Colonic mucosa (tissue), 4 donors: Measurements from ENCODE around the gene RBP3. TPM values are rescaled to one million over a fixed set of nuclear protein-coding genes. Genes with fewer than 3 reads are reported as not detected.

Experiments
- DNase-seq: peaks from one replicate; pipeline ENCODE4 v3.0.0-alpha.2; 2020
- H3K27ac ChIP-seq: fragments of 200-600 bp; one replicate; pipeline ENCODE4 v1.8.0; 2021
- H3K27me3 ChIP-seq: fragments of 200-600 bp; one replicate; pipeline ENCODE4 v1.8.0; 2021
- H3K36me3 ChIP-seq: fragments of 200-600 bp; one replicate; pipeline ENCODE4 v1.8.0; 2021
- H3K4me1 ChIP-seq: fragments of 200-600 bp; one replicate; pipeline ENCODE4 v1.8.0; 2021; ENCODE audit warnings: mild to moderate bottlenecking
- H3K4me3 ChIP-seq: fragments of 200-600 bp; one replicate; pipeline ENCODE4 v1.8.0; 2021
- H3K9ac ChIP-seq, 2 donors: one replicate each; pipeline ENCODE4 v1.7.0; 2013; ENCODE audit warnings: control low read depth in 2 of 2, low read depth in 2 of 2, low read length in 2 of 2
- H3K9me3 ChIP-seq: fragments of 200-600 bp; one replicate; pipeline ENCODE4 v1.8.0; 2021
- intact Hi-C: fragments of 100-400 bp; cut with DNase I; formaldehyde crosslinking; loops from one replicate; pipeline ENCODE4 v1.14.1; 2022
- total RNA-seq, 2 donors: library from RNA; stranded (reverse); fragmentation: NEBNext Ultra II Directional in 1 of 2; extraction: Animal tissue kit (Norgen Biotek cat#: 25700) in 1 of 2; gene quantifications; one replicate each; pipeline ENCODE4 v1.2.1, GENCODE V29; 2021
- TF ChIP-seq, protein P1 (sequence below): fragments of 200-600 bp; IDR thresholded peaks from one replicate; pipeline ENCODE4 v1.8.0; 2022; ENCODE audit warnings: antibody characterized with exemption, mild to moderate bottlenecking
- donor health status: healthy.
- donor health status: DM: no; HTN: no; CAD: no.
- donor health status: DM: no; HTN: no; CAD: no.

Gene RBP3
- total RNA-seq, 2 donors from 2014 or later: not detected

DNA sequence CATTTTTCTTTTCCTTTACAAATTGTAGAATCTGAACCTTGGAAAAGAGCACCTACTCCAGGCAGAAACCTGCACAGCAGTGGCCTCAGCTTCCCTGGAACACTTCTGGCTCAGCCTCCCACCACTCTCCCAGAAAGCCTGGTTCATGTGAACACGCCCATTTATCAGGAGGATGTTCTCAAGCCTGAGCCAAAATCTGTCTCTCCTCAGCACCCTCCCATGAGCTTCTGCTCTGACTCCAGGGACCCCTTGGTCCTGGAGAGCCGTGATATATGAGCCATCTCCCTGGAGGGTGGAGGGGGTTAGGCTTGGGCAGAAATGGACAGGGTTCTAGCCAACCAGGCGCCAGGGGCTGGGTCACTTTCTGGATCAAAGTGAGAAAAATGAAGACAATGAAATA is 15.8 kb upstream of the RBP3 start:
- Histone ChIP-seq H3K4me1 (peaks cover 6% of the 10 kb centered on the region), H3K27ac (no peak overlapping the region), H3K9ac (no peak overlapping the region), H3K4me3 (no peak overlapping the region), H3K36me3 (no peaks in the 10 kb centered on the region), H3K27me3 (no peaks in the 10 kb centered on the region), H3K9me3 (no peaks in the 10 kb centered on the region)
- TF ChIP-seq, protein P1, sequence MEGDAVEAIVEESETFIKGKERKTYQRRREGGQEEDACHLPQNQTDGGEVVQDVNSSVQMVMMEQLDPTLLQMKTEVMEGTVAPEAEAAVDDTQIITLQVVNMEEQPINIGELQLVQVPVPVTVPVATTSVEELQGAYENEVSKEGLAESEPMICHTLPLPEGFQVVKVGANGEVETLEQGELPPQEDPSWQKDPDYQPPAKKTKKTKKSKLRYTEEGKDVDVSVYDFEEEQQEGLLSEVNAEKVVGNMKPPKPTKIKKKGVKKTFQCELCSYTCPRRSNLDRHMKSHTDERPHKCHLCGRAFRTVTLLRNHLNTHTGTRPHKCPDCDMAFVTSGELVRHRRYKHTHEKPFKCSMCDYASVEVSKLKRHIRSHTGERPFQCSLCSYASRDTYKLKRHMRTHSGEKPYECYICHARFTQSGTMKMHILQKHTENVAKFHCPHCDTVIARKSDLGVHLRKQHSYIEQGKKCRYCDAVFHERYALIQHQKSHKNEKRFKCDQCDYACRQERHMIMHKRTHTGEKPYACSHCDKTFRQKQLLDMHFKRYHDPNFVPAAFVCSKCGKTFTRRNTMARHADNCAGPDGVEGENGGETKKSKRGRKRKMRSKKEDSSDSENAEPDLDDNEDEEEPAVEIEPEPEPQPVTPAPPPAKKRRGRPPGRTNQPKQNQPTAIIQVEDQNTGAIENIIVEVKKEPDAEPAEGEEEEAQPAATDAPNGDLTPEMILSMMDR: no peak
- DNase-seq: no peak
- intact Hi-C loops: no loop called here

DNA sequence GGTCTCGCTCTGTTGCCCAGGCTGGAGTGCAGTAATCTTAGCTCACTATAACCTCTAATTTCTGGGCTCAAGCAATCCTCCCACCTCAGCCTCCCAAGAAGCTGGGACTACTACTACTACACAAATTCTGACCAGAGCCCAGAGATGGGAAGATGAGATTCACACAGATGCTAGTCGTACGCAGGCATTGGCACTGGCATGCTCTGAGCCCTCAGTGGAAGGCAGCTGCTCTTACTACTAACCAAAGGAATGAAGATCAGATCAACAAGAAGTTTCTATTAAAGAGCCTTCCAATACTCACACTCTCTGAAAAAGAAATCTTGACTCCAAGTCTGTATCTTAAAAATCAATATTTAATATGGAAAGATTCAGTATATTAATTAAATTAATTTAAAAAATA is 15.2 kb upstream of the RBP3 start:
- H3K4me3 ChIP-seq: no peak overlapping the region
- intact Hi-C loops: no loop called here
- TF ChIP-seq, protein P1: no peak
- no peak for DNase-seq
- peaks cover 6% of the 10 kb centered on the region for H3K4me1 ChIP-seq
- no peaks in the 10 kb centered on the region for H3K36me3 ChIP-seq
- H3K27ac ChIP-seq: no peak overlapping the region
- H3K27me3 ChIP-seq: no peaks in the 10 kb centered on the region
- H3K9ac ChIP-seq: no peak overlapping the region
- H3K9me3 ChIP-seq: no peaks in the 10 kb centered on the region

DNA sequence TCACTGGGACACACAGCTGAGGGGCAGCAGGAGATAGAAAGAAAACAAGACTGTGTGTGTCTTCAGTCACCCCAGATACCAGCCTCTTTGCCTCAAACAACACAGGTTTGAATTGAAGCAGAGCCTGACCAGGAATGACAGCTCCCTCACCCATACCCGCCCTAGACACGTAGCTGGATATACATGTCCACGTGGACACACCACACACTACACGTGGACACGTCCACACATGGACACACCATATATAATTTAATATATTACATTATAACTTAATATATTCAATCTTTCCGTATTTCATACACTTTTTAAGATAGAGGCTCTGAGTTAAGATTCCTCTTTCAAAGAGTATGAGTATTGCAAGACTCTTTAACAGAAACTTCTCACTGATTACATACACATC is 14.6 kb upstream of the RBP3 start:
- H3K4me3 ChIP-seq: no peak overlapping the region
- DNase-seq: no peak

DNA sequence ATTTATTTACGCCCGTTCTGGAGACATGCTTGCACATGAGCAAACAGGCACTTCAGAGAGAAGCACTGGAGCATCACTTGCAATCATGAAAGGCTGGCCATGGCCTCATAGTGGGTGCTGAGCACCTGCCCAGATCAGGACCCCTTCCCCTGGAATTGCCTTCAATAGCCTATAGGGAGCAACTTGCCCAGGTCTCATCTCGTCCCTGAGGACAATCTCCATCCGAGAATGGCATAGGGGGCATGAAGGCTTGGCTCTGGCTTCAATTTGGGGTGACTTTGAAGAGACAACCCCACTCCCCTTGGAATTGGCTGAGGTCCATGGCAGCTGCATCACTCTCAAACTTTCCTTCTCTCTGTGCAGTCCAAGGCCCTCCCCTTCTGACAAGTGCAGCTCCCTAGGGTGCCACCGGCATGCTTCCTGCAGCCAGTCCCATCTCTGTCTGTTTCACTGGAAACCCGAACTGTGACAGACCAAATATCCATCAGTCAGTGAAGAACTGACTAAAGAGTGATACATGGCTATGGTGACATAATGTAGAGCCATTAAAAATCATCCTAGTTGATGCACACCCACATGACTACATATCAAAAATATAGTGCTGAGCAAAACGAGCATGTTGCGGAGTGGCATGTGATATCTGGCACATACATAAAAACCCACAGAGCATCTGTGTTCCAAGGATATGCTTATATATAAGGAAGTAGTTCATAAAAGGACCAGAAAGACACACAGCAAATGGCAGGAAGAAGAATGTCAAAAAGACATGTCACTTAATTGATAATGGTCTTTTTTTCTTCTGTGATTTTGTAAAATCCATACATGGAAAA is 13.5 kb upstream of the RBP3 start:
- TF ChIP-seq, protein P1: no peak
- Histone ChIP-seq H3K4me1 (peaks cover 6% of the 10 kb centered on the region), H3K9me3 (no peaks in the 10 kb centered on the region), H3K9ac (no peak overlapping the region), H3K36me3 (no peaks in the 10 kb centered on the region), H3K4me3 (no peak overlapping the region), H3K27ac (no peak overlapping the region), H3K27me3 (no peaks in the 10 kb centered on the region)
- no peak for DNase-seq
- intact Hi-C loops: no loop called here

More for the DNA sequence above, 14.6 kb upstream of the RBP3 start:
- no peaks in the 10 kb centered on the region for H3K36me3 ChIP-seq
- no peak overlapping the region for H3K9ac ChIP-seq
- no peak overlapping the region for H3K27ac ChIP-seq
- H3K4me1 ChIP-seq: peaks cover 6% of the 10 kb centered on the region
- no peaks in the 10 kb centered on the region for H3K27me3 ChIP-seq
- intact Hi-C loops: no loop called here
- H3K9me3 ChIP-seq: no peaks in the 10 kb centered on the region
- TF ChIP-seq, protein P1: no peak

DNA sequence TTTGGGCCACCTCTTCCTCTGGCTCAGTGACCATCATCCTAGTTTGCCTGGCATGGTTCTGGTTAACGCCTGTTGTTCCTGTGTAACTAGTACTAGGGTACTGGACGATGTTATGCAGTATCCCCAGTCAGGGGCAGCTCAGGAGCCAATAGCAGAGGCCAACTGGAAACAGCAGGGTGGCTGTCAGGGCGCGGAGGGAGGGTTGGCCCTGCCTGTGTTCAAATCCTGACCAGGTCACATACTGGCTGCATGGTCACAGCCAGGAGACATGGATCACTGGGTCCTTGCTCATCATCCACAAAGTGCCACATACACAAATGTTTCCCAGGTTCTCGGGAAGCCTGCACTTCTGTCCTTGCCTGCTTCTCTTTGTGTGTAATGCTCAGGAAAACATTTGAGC is 12.3 kb upstream of the RBP3 start:
- no peak overlapping the region for H3K27ac ChIP-seq
- intact Hi-C loops: no loop called here
- no peaks in the 10 kb centered on the region for H3K36me3 ChIP-seq
- no peak for DNase-seq
- H3K27me3 ChIP-seq: no peaks in the 10 kb centered on the region
- TF ChIP-seq, protein P1: no peak
- H3K9ac ChIP-seq: no peak overlapping the region
- H3K4me3 ChIP-seq: no peak overlapping the region
- no peaks in the 10 kb centered on the region for H3K9me3 ChIP-seq
- peaks cover 3% of the 10 kb centered on the region for H3K4me1 ChIP-seq
